ENCODE results near the gene CDKN2A. TPM values are rescaled to one million over a fixed set of nuclear protein-coding genes. Genes with fewer than 3 reads are reported as not detected.

CDKN2A gene
- total RNA-seq, 1 donor = 20.7 TPM

DNA sequence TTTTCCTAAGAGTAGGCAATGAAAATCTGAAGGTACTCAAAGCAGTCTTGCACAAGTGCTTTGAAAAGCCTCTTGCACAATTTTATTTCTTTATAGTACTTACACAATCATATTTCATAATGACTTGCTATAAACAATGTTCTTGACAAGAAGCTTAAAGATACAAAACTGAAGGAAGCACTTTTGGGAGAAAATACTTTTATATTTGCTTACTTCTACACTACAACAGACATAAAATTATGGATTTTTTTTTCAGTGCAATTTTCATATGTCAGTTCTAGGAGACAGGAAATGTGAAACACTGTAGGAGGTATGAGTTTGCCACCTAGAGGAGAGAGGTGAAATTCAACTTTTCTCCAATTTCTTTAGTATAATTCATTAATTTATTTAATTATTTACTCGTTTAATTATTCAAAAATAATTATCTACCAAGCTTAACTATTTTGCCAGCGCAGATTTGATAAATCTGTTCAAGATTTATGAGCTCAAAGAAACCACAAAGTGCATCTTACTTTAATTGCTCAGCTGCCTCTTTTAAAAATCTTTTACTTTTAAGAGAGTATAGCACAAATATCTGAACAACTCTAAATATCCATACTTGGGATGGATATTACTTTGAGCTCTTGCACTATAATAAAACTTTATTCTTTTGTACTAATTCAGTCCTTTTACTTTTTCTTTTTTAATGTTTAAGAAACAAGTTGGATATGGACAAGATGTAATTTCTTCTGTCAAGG is 43.9 kb upstream of the CDKN2A start:
- peak; percentile 48 for TF ChIP-seq CTCF (IDR thresholded peaks at IDR 0.05; ENCODE audit: insufficient read depth, low read depth, low read length)
- no peak overlapping the region for H3K4me3 ChIP-seq (ENCODE audit: low read depth, low read length)
- DNase-seq (ENCODE audit: low read depth) = peak; percentile 86

GRCh38 chr9:22036866-22037626 is 42.9 kb upstream of the CDKN2A start:
- peak; percentile 38 for DNase-seq (ENCODE audit: low read depth)
- no peak for TF ChIP-seq CTCF (IDR thresholded peaks at IDR 0.05; ENCODE audit: insufficient read depth, low read depth, low read length)
- no peak overlapping the region for H3K4me3 ChIP-seq (ENCODE audit: low read depth, low read length)

GRCh38 chr9:22035591-22036011 is 41.4 kb upstream of the CDKN2A start:
- H3K4me3 ChIP-seq (ENCODE audit: low read depth, low read length) = no peak overlapping the region
- no peak for DNase-seq (ENCODE audit: low read depth)
- no peak for TF ChIP-seq CTCF (IDR thresholded peaks at IDR 0.05; ENCODE audit: insufficient read depth, low read depth, low read length)

DNA sequence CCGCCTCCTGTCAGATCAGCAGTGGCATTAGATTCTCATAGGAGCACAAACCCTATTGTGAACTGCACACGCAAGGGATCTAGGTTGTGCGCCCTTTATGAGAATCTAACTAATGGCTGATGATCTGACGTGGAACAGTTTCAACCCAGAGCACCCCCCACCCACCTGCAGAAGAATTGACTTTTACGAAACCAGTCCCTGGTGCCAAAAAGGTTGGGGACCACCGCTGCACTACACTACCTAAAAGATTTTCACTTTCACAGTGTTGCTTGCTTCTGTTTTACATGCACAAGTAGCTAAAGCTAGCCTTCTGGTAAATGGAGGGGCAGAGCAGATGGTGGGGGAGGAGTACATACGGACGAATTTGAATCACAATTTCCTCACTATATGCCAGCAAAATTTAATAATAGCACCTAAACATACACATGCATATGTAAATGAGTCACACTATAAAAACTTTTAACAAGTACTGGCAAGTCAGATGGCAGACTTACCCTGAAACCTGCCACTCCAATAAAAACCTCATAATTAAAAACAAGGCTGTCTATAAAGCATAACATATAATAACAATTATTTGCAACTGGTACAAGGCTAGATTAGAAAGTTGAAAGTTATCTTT is 38.9 kb upstream of the CDKN2A start:
- no peak for TF ChIP-seq CTCF (IDR thresholded peaks at IDR 0.05; ENCODE audit: insufficient read depth, low read depth, low read length)
- DNase-seq (ENCODE audit: low read depth) = no peak
- H3K4me3 ChIP-seq (ENCODE audit: low read depth, low read length) = no peak overlapping the region

- TF ChIP-seq CTCF (IDR thresholded peaks at IDR 0.05; ENCODE audit: insufficient read depth, low read depth, low read length) = no peak
- no peak overlapping the region for H3K4me3 ChIP-seq (ENCODE audit: low read depth, low read length)
- no peak for DNase-seq (ENCODE audit: low read depth)
Measured at GRCh38 chr9:22031655-22032411, 37.6 kb upstream of the CDKN2A start.

GRCh38 chr9:22030101-22030598 is 36.0 kb upstream of the CDKN2A start:
- no peak overlapping the region for H3K4me3 ChIP-seq (ENCODE audit: low read depth, low read length)
- TF ChIP-seq CTCF (IDR thresholded peaks at IDR 0.05; ENCODE audit: insufficient read depth, low read depth, low read length) = no peak
- DNase-seq (ENCODE audit: low read depth) = peak; percentile 81

Measured in fibroblast of villous mesenchyme (primary cell).